Hepatocyte (in vitro differentiated cells): ENCODE results near the gene TIMP4. TPM values are rescaled to one million over a fixed set of nuclear protein-coding genes. Genes with fewer than 3 reads are reported as not detected.
A peak's percentile ranks its signal among the peaks of the same experiment; 100 is the strongest.

Source experiments
- DNase-seq: peaks from one replicate; pipeline ENCODE4 v3.0.0-alpha.2; 2016; ENCODE audit warnings: low spot score
- H2AFZ ChIP-seq: fragments of 200-600 bp; sonication (generic); 2 replicates; pipeline ENCODE4 v1.6.0; 2016; ENCODE audit warnings: antibody characterized with exemption, mild to moderate bottlenecking
- H3K27ac ChIP-seq: fragments of 200-600 bp; sonication (generic); 2 replicates; pipeline ENCODE4 v1.5.1; 2016; ENCODE audit warnings: mild to moderate bottlenecking
- H3K27me3 ChIP-seq: fragments of 200-600 bp; sonication (generic); 2 replicates; pipeline ENCODE4 v1.6.1; 2016
- H3K36me3 ChIP-seq: fragments of 200-600 bp; sonication (generic); replicated peaks from 2 replicates; pipeline ENCODE4 v1.5.1; 2016; ENCODE audit warnings: low read depth; ENCODE audit not compliant: insufficient read depth
- H3K4me1 ChIP-seq: fragments of 200-600 bp; sonication (generic); 2 replicates; pipeline ENCODE4 v1.5.1; 2016; ENCODE audit warnings: mild to moderate bottlenecking, moderate library complexity; ENCODE audit not compliant: insufficient read depth
- H3K4me2 ChIP-seq: fragments of 200-600 bp; sonication (generic); 2 replicates; pipeline ENCODE4 v1.6.0; 2016
- H3K4me3 ChIP-seq: fragments of 200-600 bp; sonication (generic); 2 replicates; pipeline ENCODE4 v1.5.1; 2016; ENCODE audit warnings: mild to moderate bottlenecking
- H3K79me2 ChIP-seq: fragments of 200-600 bp; sonication (generic); 2 replicates; pipeline ENCODE4 v1.6.0; 2017; ENCODE audit warnings: mild to moderate bottlenecking
- H3K9me2 ChIP-seq: fragments of 200-600 bp; sonication (generic); replicated peaks from 2 replicates; pipeline ENCODE4 v1.6.0; 2017; ENCODE audit warnings: mild to moderate bottlenecking; ENCODE audit not compliant: insufficient read depth
- H3K9me3 ChIP-seq: fragments of 200-600 bp; sonication (generic); 2 replicates; pipeline ENCODE4 v1.5.1; 2016; ENCODE audit warnings: low read depth, mild to moderate bottlenecking
- H4K20me1 ChIP-seq: fragments of 200-600 bp; sonication (generic); 2 replicates; pipeline ENCODE4 v1.6.0; 2016; ENCODE audit warnings: mild to moderate bottlenecking; ENCODE audit not compliant: insufficient read depth, poor library complexity, severe bottlenecking
- EZH2 ChIP-seq: fragments of 200-600 bp; sonication (generic); IDR thresholded peaks from 2 replicates; pipeline ENCODE4 v1.6.1; 2016; ENCODE audit warnings: antibody characterized with exemption, mild to moderate bottlenecking, borderline replicate concordance
- EZH2phosphoT487 ChIP-seq: fragments of 200-600 bp; sonication (generic); IDR thresholded peaks from one replicate; pipeline ENCODE4 v1.6.1; 2018; ENCODE audit warnings: antibody characterized with exemption, mild to moderate bottlenecking, low read depth, moderate library complexity; ENCODE audit not compliant: unreplicated experiment, severe bottlenecking
- WGBS: methylation state at CpG from one replicate; pipeline ENCODE4 v1.1.6; 2016; ENCODE audit warnings: low lambda C conversion rate; ENCODE audit errors: missing lambda C conversion rate; 5-methylcytosine and 5-hydroxymethylcytosine counted together
- polyA plus RNA-seq: library from polyadenylated mRNA; unstranded; fragments of >200 nt; fragmentation: Nextera tagmentation; extraction: Ambion mirVana; gene quantifications from 2 replicates; pipeline ENCODE4 v1.2.1, GENCODE V29; 2016
- total RNA-seq: library from RNA; depleted of rRNA; stranded (reverse); fragments of >200 nt; gene quantifications from 2 replicates; pipeline ENCODE4 v1.2.3, GENCODE V29; 2014
- TF ChIP-seq, protein P1 (sequence below): fragments of 200-600 bp; sonication (generic); IDR thresholded peaks from 2 replicates; pipeline ENCODE4 v1.5.1; 2016; ENCODE audit warnings: antibody characterized with exemption, mild to moderate bottlenecking; ENCODE audit not compliant: poor library complexity

TIMP4 gene
- total and polyA plus RNA-seq, 2 experiments from 2014 or later: 4.7 TPM

DNA sequence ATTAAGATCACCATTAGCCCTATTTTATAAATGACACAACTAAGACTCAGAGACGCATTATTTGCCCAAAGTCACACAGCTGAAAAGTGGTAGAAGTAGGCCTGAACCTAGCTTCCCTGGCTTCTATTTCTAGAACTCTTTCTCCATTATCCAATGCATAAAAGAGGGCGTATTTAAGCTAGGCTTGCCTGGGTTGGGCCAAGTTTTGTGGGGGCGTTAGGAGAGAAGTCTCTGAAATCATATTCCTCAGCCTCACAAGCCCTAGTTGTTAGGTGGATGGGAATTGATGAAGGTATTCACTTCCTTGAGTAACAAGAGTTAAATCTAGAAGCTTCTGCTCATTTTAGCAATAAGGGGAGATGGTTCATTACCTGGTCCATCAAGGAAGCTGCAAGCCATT is 22.3 kb downstream of the TIMP4 start:
- Histone ChIP-seq H3K4me3 (no peak overlapping the region), H2AFZ (no peak overlapping the region), H3K9me3 (no peaks in the 10 kb centered on the region), H3K4me2 (no peak overlapping the region), H3K27ac (no peak overlapping the region), H3K4me1 (no peaks in the 10 kb centered on the region), H4K20me1 (no peaks in the 10 kb centered on the region), H3K9me2 (no peaks in the 10 kb centered on the region), H3K27me3 (no peaks in the 10 kb centered on the region), H3K79me2 (no peaks in the 10 kb centered on the region), H3K36me3 (no peaks in the 10 kb centered on the region)
- TF ChIP-seq, protein P1, sequence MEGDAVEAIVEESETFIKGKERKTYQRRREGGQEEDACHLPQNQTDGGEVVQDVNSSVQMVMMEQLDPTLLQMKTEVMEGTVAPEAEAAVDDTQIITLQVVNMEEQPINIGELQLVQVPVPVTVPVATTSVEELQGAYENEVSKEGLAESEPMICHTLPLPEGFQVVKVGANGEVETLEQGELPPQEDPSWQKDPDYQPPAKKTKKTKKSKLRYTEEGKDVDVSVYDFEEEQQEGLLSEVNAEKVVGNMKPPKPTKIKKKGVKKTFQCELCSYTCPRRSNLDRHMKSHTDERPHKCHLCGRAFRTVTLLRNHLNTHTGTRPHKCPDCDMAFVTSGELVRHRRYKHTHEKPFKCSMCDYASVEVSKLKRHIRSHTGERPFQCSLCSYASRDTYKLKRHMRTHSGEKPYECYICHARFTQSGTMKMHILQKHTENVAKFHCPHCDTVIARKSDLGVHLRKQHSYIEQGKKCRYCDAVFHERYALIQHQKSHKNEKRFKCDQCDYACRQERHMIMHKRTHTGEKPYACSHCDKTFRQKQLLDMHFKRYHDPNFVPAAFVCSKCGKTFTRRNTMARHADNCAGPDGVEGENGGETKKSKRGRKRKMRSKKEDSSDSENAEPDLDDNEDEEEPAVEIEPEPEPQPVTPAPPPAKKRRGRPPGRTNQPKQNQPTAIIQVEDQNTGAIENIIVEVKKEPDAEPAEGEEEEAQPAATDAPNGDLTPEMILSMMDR: no peak
- no peak for TF ChIP-seq EZH2phosphoT487
- TF ChIP-seq EZH2: no peak
- WGBS: 97% methylated on average over 3 of the region's 3 CpGs
- no peak for DNase-seq

DNA sequence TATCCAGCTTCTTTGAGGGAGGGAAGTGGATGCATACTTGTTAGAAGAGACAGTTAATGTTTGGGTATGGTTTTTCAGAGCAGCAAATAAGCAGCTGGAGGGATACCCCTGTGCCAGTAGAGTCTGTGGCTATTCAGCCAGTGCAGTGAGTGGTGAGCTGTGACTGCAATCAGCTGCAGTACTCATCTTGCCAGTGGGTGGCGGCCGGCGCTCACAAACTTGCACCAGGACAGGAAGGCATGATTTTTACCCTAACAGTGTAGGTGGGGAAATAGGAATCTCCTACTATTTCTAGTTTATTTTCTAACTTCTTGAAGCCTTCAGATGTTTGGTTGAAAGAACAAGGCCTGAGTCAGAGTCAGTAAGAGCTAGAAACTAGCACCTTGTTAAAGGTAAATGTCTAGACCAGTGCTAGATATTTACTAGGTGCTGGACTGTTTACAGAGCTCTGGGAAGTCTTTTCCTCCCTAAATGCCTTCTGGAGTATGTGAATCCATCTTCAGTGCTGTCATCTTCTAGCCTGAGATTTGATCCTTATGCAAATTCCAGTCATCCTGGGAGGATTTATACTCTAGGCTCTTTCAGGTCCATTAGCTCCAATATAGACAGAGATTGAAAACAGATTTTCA is 23.6 kb downstream of the TIMP4 start:
- TF ChIP-seq, protein P1: peak; percentile 92
- no peak for TF ChIP-seq EZH2phosphoT487
- H3K4me1 ChIP-seq: no peaks in the 10 kb centered on the region
- no peak overlapping the region for H3K4me2 ChIP-seq
- H3K9me3 ChIP-seq: no peaks in the 10 kb centered on the region
- peaks cover 5% of the 10 kb centered on the region for H3K27me3 ChIP-seq
- H3K9me2 ChIP-seq: no peaks in the 10 kb centered on the region
- H3K4me3 ChIP-seq: no peak overlapping the region
- H3K79me2 ChIP-seq: no peaks in the 10 kb centered on the region
- DNase-seq: peak; percentile 84
- H4K20me1 ChIP-seq: no peaks in the 10 kb centered on the region
- no peaks in the 10 kb centered on the region for H3K36me3 ChIP-seq
- WGBS: 0% methylated on average over 3 of the region's 3 CpGs
- H3K27ac ChIP-seq: no peak overlapping the region
- H2AFZ ChIP-seq: no peak overlapping the region

DNA sequence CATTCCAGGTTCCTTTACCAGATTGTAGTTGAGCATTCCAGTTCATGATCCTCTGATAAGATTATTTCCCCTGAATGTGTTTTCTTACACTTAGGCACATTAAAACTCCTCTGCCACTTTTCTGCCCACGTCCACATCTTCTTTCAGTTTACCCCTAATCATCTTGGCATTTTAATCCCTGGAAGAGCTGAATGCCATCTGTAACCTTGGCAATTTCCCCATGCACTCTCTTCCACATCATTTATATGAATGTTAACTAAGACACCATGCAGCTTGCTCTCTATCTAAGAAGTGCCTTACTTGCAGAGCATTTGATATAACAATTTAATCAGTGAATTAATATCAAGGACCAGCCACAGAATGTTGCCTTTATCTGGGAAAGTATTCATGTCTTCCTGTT is 25.8 kb downstream of the TIMP4 start:
- no peaks in the 10 kb centered on the region for H3K4me1 ChIP-seq
- H3K79me2 ChIP-seq: no peaks in the 10 kb centered on the region
- DNase-seq: no peak
- WGBS: 28% methylated on average over 1 of the region's 1 CpG
- no peaks in the 10 kb centered on the region for H4K20me1 ChIP-seq
- H3K27ac ChIP-seq: no peak overlapping the region
- no peak overlapping the region for H3K4me2 ChIP-seq
- no peak overlapping the region for H2AFZ ChIP-seq
- no peaks in the 10 kb centered on the region for H3K36me3 ChIP-seq
- TF ChIP-seq, protein P1: no peak
- no peak for TF ChIP-seq EZH2
- no peak for TF ChIP-seq EZH2phosphoT487
- no peaks in the 10 kb centered on the region for H3K9me3 ChIP-seq
- no peak overlapping the region for H3K4me3 ChIP-seq
- H3K27me3 ChIP-seq: peaks cover 5% of the 10 kb centered on the region
- no peaks in the 10 kb centered on the region for H3K9me2 ChIP-seq
